GM18907 (cell line): ENCODE results near the gene FAM156B.
"Not testable (repeated sequence)": the region's sequence is repeated elsewhere in the genome, so short reads cannot be mapped to it uniquely, and the experiment has no call there.

ENCODE experiments used
- ATAC-seq: cut with Tn5 transposase; IDR thresholded peaks from one replicate; pipeline ENCODE4 v1.9.1; 2021; ENCODE audit warnings: mild to moderate bottlenecking, moderate library complexity; ENCODE audit not compliant: unreplicated experiment

Gene FAM156B

GRCh38 chrX:52914704-52915103 lies 17.6 kb downstream of the FAM156B start:
- ATAC-seq: not testable (repeated sequence)

- peak; percentile 53 for ATAC-seq
Measured at GRCh38 chrX:52923781-52924241, 26.7 kb downstream of the FAM156B start.

DNA sequence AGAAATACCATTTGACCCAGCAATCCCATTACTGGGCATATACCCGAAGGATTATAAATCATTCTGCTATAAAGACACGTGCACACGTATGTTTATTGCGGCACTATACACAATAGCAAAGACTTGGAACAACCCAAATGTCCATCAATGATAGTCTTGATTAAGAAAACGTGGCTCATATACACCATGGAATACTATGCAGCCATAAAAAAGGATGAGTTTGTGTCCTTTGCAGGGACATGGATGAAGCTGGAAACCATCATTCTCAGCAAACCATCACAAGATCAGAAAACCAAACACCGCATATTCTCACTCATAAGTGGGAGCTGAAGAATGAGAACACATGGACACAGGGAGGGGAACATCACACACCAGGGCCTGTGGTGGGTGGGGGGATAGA lies 33.1 kb downstream of the FAM156B start:
- not testable (repeated sequence) for ATAC-seq

GRCh38 chrX:52933213-52933612 lies 36.1 kb downstream of the FAM156B start:
- no peak for ATAC-seq

GRCh38 chrX:52933976-52934703 lies 37.0 kb downstream of the FAM156B start:
- ATAC-seq: no peak

- peak; percentile 95 for ATAC-seq
Measured at GRCh38 chrX:52934704-52935469, 37.8 kb downstream of the FAM156B start.

DNA sequence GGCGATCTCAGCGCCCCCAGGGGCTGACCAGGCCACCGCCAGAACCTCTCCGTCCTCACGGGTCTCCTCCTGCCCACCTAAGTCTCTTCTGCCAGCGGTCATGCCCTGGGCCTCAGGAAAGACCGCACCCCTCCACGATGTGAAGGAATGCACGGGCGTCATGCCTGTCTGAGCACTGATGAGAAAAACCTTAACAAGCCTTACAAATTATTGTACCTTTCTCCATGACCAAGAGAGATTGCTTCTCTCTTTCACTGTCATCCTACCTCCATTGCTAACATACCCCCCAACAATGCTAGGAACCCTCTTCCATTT lies 38.3 kb downstream of the FAM156B start:
- not testable (repeated sequence) for ATAC-seq

DNA sequence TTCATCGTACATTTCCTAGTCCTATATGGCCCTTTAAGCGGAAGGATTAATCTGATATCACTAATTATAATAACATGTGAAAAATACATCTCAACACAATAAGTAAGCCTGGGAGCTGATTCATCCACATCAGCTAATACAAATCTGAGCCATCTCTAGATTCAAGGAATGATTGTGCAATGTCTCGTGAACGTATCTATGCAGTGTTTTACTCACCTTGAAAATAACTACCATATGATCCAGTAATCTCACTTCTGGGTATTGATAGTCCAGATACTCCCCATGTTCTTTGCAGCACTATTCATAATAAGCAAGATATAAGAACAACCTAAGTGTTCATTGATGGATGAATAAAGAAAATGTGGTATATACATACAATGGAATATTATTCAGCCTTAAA lies 43.6 kb downstream of the FAM156B start:
- not testable (repeated sequence) for ATAC-seq

DNA sequence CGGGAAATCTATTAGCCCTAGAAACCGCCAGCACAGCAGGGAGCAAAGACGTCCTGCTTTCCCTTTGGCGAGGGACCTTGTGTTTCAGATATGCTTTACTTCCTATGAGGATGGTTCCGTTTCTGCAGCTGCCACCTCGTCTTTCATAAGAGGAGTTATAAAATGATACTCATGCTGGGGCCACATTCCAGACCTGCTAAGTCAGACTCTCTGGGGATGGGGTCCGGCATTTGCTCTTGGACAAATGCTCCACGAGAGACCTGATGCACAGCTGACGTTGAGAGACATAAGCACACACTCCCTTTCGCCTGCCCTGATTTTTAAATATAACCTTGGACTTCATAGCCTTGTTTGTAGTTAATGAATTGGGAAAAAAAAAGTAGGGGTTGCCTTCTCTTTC lies 44.6 kb downstream of the FAM156B start:
- ATAC-seq: not testable (repeated sequence)

DNA sequence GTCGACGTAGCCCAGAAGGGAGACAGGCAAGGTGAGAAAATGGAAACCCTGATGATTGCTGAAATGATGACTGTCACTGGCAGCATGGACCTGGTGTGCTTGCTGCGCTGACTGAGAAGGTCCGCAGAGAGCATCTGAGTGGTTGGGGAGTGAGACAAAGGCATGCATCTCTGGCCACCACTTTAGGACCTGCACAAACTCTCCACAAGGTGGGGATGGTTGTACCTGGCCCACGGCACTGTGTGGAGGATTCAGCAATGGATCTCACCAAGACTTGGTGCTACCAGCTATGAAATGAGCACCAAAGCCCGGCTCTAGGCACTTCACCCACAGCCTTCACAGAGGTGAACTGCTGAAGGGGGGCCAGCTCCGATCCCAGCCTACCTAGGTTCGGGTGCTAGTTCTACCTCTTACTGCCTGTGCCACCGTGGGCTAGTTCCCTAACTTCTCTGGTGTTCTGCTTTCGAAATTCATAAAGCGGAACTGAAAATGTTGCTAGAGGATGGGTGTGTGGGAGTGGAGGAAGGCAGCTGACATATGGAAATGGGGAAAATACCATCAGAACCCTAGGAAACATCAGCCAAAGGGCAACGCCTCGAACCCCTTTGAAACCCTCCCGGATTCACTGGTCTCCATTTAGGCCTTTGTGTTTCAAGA lies 48.8 kb downstream of the FAM156B start:
- ATAC-seq: not testable (repeated sequence)

DNA sequence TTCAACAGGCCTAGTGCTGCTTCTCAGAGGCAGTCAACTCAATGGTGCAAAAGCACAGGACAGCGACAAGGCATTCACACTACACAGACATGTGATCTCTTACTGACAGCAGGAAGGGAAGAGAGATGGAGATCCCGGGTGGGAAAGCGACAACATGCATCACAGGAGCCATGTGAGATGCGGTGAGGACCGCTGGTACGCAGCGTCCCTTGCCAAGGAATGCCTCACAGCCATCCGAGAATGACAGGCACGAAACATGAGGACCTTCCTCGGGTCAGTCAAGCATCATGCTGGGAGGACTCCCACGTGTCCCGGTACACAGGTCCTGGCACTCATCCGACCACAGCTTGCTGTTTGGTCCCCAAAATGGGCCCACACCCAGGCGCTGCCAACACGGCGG lies 50.4 kb downstream of the FAM156B start:
- not testable (repeated sequence) for ATAC-seq

GRCh38 chrX:52948265-52948664 lies 51.1 kb downstream of the FAM156B start:
- ATAC-seq: not testable (repeated sequence)

GRCh38 chrX:52949325-52949724 lies 52.2 kb downstream of the FAM156B start:
- not testable (repeated sequence) for ATAC-seq

DNA sequence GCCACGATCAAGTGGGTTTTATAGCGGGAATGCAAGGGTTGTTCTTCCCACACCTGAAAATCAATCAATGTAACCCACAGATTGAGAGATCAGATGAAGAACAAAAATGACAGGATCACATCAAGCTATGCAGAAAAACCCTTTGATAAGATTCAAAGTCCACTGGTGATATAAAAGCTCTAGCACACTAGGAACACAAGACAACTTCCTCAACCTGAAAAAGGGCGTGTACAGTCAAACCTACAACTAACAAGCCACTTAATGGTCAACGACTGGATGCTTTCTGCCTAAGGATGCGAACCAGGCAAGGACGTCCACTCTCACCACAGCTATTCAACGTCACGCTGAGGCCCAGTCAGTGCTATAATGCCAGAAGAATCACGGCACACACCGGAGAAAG lies 52.8 kb downstream of the FAM156B start:
- not testable (repeated sequence) for ATAC-seq
